Measurements from ENCODE around the gene NOL12. TPM values are rescaled to one million over a fixed set of nuclear protein-coding genes. Genes with fewer than 3 reads are reported as not detected.

The NOL12 gene
- total RNA-seq, 1 experiment from 2014 or later = 30.4 TPM

GRCh38 chr22:37701141-37701786, 15.1 kb downstream of the NOL12 start:
- no peak overlapping the region for H3K4me2 ChIP-seq (ENCODE audit: insufficient read depth, insufficient read length, low read length)
- H2BK120ac ChIP-seq (ENCODE audit: low read depth, low read length, poor library complexity, severe bottlenecking) = no peak overlapping the region
- no peak overlapping the region for H3K18ac ChIP-seq (ENCODE audit: insufficient read length, low read depth, low read length)
- peaks cover 5 to 6% of the 10 kb centered on the region in 2 experiments; a peak in 3 of 4 replicates for H3K4me1 Mint-ChIP-seq
- H3K14ac ChIP-seq (ENCODE audit: insufficient read depth, low read length) = no peak overlapping the region
- no peak overlapping the region for H2BK5ac ChIP-seq (ENCODE audit: insufficient read length, low read length)
- no peaks in the 10 kb centered on the region for H3K9me3 ChIP-seq (ENCODE audit: control insufficient read depth, low read depth, low read length)
- H3K56ac ChIP-seq (ENCODE audit: insufficient read length, low read depth, low read length) = no peak overlapping the region
- no peak overlapping the region for H4K5ac ChIP-seq (ENCODE audit: insufficient read length, low read depth, low read length)
- H2AFZ ChIP-seq (ENCODE audit: low read length) = no peak overlapping the region
- no peaks in the 10 kb centered on the region; the same call in 1 of the 2 replicates for H3K27me3 Mint-ChIP-seq (ENCODE audit: low read depth)
- H3K23ac ChIP-seq (ENCODE audit: insufficient read length, low read depth, low read length) = no peak overlapping the region
- no peak overlapping the region for H2BK20ac ChIP-seq (ENCODE audit: low read depth, low read length, poor library complexity, severe bottlenecking)
- H3K79me1 ChIP-seq (ENCODE audit: insufficient read depth, low read depth, low read length, poor library complexity, severe bottlenecking) = no peaks in the 10 kb centered on the region
- H3K27me3 ChIP-seq (ENCODE audit: insufficient read depth, low read length) = no peaks in the 10 kb centered on the region
- H4K20me1 ChIP-seq (ENCODE audit: control insufficient read depth, insufficient read depth, insufficient read length) = no peaks in the 10 kb centered on the region
- H3K9ac ChIP-seq (ENCODE audit: extremely low read depth, insufficient read length, low read length) = no peak overlapping the region
- H3K23me2 ChIP-seq (ENCODE audit: insufficient read length, low read depth, low read length, poor library complexity, severe bottlenecking) = no peaks in the 10 kb centered on the region
- H4K8ac ChIP-seq (replicated peaks; ENCODE audit: insufficient read length, low read depth, low read length) = no peak overlapping the region
- H2AK5ac ChIP-seq (ENCODE audit: insufficient read length, low read length) = no peak overlapping the region
- H3K4ac ChIP-seq (ENCODE audit: low read depth, low read length) = no peak overlapping the region
- no peak overlapping the region for H4K91ac ChIP-seq (ENCODE audit: insufficient read length, low read depth, low read length)
- H3T11ph ChIP-seq (ENCODE audit: low read length) = no peak overlapping the region
- TF ChIP-seq, protein P1, sequence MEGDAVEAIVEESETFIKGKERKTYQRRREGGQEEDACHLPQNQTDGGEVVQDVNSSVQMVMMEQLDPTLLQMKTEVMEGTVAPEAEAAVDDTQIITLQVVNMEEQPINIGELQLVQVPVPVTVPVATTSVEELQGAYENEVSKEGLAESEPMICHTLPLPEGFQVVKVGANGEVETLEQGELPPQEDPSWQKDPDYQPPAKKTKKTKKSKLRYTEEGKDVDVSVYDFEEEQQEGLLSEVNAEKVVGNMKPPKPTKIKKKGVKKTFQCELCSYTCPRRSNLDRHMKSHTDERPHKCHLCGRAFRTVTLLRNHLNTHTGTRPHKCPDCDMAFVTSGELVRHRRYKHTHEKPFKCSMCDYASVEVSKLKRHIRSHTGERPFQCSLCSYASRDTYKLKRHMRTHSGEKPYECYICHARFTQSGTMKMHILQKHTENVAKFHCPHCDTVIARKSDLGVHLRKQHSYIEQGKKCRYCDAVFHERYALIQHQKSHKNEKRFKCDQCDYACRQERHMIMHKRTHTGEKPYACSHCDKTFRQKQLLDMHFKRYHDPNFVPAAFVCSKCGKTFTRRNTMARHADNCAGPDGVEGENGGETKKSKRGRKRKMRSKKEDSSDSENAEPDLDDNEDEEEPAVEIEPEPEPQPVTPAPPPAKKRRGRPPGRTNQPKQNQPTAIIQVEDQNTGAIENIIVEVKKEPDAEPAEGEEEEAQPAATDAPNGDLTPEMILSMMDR (conservative IDR thresholded peaks at IDR 0.05) = no peak
- WGBS (ENCODE audit: extremely low coverage, insufficient read length, low lambda C conversion rate) = no CpG with 5 or more reads among the region's 8 CpGs
- H3K36me3 Mint-ChIP-seq (ENCODE audit: insufficient read depth in 1 of 3, low read depth in 3 of 3) = peaks cover 30 to 65% (median 64%) of the 10 kb centered on the region in 3 experiments; a peak in 6 of 7 replicates
- DNase-seq = no peak
- no peaks in the 10 kb centered on the region for H3K4me1 ChIP-seq (ENCODE audit: insufficient read depth, low read length)
- H3K4me3 Mint-ChIP-seq = no peak overlapping the region
- H2BK15ac ChIP-seq (ENCODE audit: low read depth, low read length) = no peak overlapping the region
- H3K27ac Mint-ChIP-seq = no peak overlapping the region
- no peak overlapping the region for H2BK12ac ChIP-seq (ENCODE audit: insufficient read length, low read depth, low read length)
- H3K79me2 ChIP-seq (ENCODE audit: insufficient read depth, low read length) = no peaks in the 10 kb centered on the region; the same call in 1 of the 2 replicates
- no peak overlapping the region for H3K27ac ChIP-seq (ENCODE audit: insufficient read length, low read depth, low read length)
- H3K9me3 Mint-ChIP-seq = no peaks in the 10 kb centered on the region; a peak in 1 of 5 replicates

Data from H9 (cell line).